ENCODE measurements around the gene ARPC1B. TPM values are rescaled to one million over a fixed set of nuclear protein-coding genes. Genes with fewer than 3 reads are reported as not detected.
A peak's percentile ranks its signal among the peaks of the same experiment; 100 is the strongest.

ARPC1B gene
- total RNA-seq, 1 donor from 2014 or later, result 55.0 TPM

DNA sequence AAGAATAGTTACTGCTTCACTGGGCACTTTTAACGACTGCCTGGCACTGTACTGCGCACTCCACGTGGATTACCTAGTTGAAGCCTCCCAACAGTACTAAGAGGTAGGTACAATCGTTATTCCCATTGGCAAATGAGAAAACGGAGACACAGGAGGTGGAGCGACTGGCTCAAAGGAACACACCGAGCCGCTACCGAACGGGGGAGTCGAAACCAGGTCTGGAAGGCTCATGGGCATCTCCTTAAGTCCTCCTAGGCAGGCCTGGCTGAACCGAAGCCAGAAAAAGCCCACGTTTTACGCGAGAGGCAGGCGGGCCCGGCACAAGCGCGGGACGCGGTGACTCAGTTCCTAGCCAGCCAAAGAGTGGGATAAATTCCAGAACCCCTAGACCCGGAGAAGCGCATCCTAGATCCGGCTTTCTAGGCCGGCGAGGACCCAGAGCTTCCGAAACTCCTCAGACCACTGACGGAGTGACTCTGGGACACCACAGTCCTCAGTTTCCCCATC is 33.4 kb downstream of the ARPC1B start:
- no peak for DNase-seq (ENCODE audit: extremely low spot score, unreplicated experiment)
- Mint-ChIP-seq H3K4me1 (ENCODE audit: unreplicated experiment) (peaks cover 15% of the 10 kb centered on the region), H3K27me3 (no peaks in the 10 kb centered on the region), H3K4me3 (peak overlapping the region; percentile 98), H3K27ac (peak overlapping the region; percentile 98), H3K36me3 (peaks cover 23% of the 10 kb centered on the region), H3K9me3 (no peaks in the 10 kb centered on the region)
- TF ChIP-seq, protein P1, sequence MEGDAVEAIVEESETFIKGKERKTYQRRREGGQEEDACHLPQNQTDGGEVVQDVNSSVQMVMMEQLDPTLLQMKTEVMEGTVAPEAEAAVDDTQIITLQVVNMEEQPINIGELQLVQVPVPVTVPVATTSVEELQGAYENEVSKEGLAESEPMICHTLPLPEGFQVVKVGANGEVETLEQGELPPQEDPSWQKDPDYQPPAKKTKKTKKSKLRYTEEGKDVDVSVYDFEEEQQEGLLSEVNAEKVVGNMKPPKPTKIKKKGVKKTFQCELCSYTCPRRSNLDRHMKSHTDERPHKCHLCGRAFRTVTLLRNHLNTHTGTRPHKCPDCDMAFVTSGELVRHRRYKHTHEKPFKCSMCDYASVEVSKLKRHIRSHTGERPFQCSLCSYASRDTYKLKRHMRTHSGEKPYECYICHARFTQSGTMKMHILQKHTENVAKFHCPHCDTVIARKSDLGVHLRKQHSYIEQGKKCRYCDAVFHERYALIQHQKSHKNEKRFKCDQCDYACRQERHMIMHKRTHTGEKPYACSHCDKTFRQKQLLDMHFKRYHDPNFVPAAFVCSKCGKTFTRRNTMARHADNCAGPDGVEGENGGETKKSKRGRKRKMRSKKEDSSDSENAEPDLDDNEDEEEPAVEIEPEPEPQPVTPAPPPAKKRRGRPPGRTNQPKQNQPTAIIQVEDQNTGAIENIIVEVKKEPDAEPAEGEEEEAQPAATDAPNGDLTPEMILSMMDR (conservative IDR thresholded peaks at IDR 0.05), result no peak

DNA sequence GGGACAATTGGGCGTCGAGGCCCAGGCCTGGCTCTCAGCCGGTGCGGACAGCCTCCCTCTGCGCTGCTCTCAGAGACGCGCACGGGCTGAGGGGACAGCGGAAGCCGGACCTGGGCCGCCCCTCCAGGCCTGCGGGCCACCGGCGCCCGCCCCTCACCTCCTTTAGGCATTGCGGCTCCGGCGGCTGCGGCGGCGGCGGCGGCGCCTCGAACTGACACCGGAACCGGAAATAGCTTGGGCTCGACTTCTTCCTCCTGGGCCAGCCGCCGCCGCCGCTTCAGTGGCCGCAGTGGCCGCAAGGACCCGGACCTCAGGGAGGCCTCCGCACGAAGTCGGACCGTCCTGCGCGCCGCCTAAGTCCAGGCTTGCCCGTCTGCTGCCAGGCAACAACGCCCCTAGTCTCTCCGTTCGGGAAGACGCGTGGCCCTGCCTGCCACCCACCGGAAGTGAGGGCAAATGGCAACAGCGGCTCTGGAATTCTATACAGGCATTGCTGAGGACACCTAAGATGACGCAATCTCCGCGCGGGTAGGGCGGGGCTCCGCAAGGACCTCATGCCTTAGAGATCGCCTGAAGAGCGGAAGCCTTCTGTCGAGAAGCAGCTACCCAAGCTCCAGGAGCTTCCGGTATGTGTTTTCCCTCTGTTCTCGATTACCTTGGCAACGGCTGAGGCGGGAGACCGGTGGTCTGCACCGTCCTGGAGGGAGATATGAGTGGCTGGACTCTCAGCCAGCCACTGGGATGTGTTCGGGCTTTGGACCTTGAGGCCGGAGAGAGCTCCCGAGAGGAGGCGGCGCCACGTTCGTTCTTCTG is 34.1 kb downstream of the ARPC1B start, which contains the start of the genes BUD31 and PDAP1:
Gene BUD31 (plus strand): TSS at position 591 of the 813 bp plus-strand sequence. CDS start 2,124 bp downstream, outside the sequence.
Gene PDAP1 (minus strand): TSS at position 219 of the 813 bp plus-strand sequence. CDS start 49 bp downstream, at position 170.
- Mint-ChIP-seq H3K4me3 (peak within 1 kb of the TSS; percentile 98), H3K36me3 (peaks cover 20% of the 10 kb centered on the region), H3K27me3 (no peaks in the 10 kb centered on the region), H3K4me1 (ENCODE audit: unreplicated experiment) (peaks cover 15% of the 10 kb centered on the region), H3K9me3 (no peaks in the 10 kb centered on the region), H3K27ac (peak within 1 kb of the TSS; percentile 98)
- TF ChIP-seq, protein P1 (conservative IDR thresholded peaks at IDR 0.05), result no peak
- DNase-seq (ENCODE audit: extremely low spot score, unreplicated experiment), result peak; percentile 93

DNA sequence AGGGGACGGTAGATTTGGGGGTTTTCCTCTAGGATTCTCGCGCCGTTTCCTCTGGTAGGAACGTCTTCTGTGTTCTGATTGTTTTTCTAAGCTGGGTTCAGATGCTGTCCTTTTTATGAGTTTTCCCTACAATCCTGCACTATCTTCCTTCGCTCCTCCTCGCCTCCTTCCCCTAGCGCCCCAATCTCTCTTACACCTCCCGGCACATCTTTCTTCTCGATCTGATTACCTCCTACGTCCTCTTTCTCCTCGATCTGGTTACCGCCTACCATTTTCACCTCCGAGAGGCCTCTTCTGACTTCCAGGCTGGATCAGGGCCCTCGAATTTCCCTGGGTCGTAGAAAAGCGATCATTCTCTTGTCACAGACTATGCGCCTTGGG is 34.7 kb downstream of the ARPC1B start:
- Mint-ChIP-seq H3K36me3 (peaks cover 17% of the 10 kb centered on the region), H3K9me3 (no peaks in the 10 kb centered on the region), H3K4me1 (ENCODE audit: unreplicated experiment) (peaks cover 15% of the 10 kb centered on the region), H3K4me3 (peak overlapping the region; percentile 98), H3K27me3 (no peaks in the 10 kb centered on the region), H3K27ac (peak overlapping the region; percentile 98)
- TF ChIP-seq, protein P1 (conservative IDR thresholded peaks at IDR 0.05), result no peak
- DNase-seq (ENCODE audit: extremely low spot score, unreplicated experiment), result no peak

DNA sequence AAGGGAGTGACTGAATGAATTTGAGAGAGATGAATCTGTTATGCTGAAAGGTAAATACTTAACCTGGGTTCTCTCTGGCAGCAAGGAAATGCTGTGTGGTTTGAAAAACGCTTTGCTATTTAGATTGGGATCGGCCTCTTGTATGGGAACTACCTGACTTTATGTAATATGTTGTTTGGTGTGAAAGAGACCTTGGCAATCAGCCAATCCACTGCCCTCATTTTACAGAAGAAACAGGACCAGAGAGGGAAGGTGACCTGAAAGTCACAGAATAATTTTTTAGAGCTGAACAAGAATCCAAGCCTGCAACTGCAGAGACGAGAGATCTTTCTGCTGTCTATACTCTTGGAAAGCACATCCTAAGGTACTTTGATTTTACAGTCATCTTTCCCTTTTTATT is 35.3 kb downstream of the ARPC1B start:
- H3K4me1 Mint-ChIP-seq (ENCODE audit: unreplicated experiment), result peaks cover 15% of the 10 kb centered on the region
- peak overlapping the region; percentile 98 for H3K4me3 Mint-ChIP-seq
- H3K27me3 Mint-ChIP-seq, result no peaks in the 10 kb centered on the region
- no peaks in the 10 kb centered on the region for H3K9me3 Mint-ChIP-seq
- no peak for DNase-seq (ENCODE audit: extremely low spot score, unreplicated experiment)
- H3K27ac Mint-ChIP-seq, result peak overlapping the region; percentile 98
- TF ChIP-seq, protein P1 (conservative IDR thresholded peaks at IDR 0.05), result no peak
- H3K36me3 Mint-ChIP-seq, result peaks cover 18% of the 10 kb centered on the region

DNA sequence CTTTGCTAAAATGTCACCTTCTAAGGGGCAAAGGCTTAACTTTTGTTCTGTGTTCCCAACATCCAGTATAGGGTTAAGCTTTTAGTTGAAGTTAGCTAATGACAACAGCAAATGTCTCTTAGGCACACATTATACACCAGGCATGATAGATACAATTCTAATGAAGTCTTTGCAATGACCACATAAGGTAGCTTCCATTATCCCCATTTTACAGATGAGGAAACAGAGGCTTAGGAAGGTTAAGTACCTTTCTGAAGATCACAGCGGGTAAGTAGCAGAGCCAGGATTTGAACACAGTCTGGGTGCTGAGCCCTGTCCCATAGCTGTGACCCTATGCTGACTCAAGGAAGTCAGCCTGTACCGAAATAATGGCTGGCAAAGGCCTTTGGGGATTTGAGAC is 36.1 kb downstream of the ARPC1B start:
- no peak for DNase-seq (ENCODE audit: extremely low spot score, unreplicated experiment)
- Mint-ChIP-seq H3K9me3 (no peaks in the 10 kb centered on the region), H3K27me3 (no peaks in the 10 kb centered on the region), H3K4me1 (ENCODE audit: unreplicated experiment) (peaks cover 15% of the 10 kb centered on the region), H3K27ac (peak overlapping the region; percentile 98), H3K36me3 (peaks cover 24% of the 10 kb centered on the region), H3K4me3 (peak overlapping the region; percentile 98)
- TF ChIP-seq, protein P1 (conservative IDR thresholded peaks at IDR 0.05), result no peak
